ENCODE measurements around the gene CDCA3.

DNA sequence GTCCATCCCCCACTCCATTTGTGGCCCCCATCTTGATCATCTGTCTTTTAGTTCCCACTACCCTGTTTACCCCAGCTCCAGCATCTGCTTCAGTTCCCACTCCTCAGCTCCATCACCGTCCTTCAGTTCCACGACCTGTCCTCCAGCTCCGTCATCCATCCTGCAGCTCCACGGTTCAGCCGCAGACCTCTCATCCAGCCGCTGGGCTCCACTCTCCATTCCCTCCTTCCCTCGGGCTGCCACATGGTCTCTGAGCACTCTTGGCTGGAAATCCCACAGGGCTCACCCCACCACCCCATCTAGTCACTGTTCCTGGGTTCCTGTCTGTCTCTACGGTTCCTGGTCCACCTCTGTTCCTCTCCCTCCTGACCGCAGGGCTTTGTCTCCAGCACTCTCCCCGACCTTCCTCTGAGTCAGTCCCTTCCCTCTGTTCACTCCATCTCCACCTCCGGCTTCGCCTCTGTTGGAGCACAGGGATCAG lies 26.1 kb downstream of the CDCA3 start:
- TF ChIP-seq, protein P1, sequence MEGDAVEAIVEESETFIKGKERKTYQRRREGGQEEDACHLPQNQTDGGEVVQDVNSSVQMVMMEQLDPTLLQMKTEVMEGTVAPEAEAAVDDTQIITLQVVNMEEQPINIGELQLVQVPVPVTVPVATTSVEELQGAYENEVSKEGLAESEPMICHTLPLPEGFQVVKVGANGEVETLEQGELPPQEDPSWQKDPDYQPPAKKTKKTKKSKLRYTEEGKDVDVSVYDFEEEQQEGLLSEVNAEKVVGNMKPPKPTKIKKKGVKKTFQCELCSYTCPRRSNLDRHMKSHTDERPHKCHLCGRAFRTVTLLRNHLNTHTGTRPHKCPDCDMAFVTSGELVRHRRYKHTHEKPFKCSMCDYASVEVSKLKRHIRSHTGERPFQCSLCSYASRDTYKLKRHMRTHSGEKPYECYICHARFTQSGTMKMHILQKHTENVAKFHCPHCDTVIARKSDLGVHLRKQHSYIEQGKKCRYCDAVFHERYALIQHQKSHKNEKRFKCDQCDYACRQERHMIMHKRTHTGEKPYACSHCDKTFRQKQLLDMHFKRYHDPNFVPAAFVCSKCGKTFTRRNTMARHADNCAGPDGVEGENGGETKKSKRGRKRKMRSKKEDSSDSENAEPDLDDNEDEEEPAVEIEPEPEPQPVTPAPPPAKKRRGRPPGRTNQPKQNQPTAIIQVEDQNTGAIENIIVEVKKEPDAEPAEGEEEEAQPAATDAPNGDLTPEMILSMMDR (IDR thresholded peaks at IDR 0.05) = no peak
- TF ChIP-seq POLR2A (IDR thresholded peaks at IDR 0.05) = no peak

Data from esophagus squamous epithelium (tissue), 4 donors.